UCSD-AML1 (cell line): ENCODE results near the gene LETM1.

Source experiments
- DNase-seq: peaks from one replicate; lab custom pipeline; 2025; ENCODE audit not compliant: unreplicated experiment; lab: John Stamatoyannopoulos, UW

The LETM1 gene

GRCh38 chr4:1766106-1767060, 89.6 kb downstream of the LETM1 start:
- DNase-seq = no peak

GRCh38 chr4:1765409-1766072, 90.4 kb downstream of the LETM1 start:
- DNase-seq = no peak

- DNase-seq = no peak
Observed at GRCh38 chr4:1764670-1765069, 91.3 kb downstream of the LETM1 start.

DNA sequence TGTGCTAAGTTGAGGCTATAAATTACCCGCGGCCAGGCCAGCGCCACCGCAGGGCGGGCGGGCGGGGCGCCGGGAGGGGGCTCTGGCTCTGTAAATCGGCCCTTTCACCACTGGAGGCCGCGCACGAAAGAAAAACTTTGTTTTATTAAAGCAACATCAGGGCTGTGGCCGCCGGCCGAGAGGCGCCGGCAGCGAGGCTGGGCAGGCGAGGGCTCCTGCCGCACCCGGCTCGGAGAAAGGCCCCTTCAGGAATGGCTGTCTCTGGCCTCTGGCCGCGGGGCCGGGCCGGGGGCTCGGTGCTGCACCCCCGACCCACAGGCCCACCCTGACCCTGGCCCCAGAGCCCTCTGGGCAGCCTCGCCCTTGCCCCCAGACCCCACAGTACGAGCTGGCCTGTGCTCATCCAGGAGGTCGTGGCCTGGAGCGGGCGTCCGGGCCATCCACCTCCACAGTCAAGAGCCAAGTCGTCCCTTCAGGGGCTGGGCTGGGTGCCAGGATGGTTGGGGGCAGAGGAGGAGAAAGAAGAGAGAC, 92.3 kb downstream of the LETM1 start:
- no peak for DNase-seq

DNA sequence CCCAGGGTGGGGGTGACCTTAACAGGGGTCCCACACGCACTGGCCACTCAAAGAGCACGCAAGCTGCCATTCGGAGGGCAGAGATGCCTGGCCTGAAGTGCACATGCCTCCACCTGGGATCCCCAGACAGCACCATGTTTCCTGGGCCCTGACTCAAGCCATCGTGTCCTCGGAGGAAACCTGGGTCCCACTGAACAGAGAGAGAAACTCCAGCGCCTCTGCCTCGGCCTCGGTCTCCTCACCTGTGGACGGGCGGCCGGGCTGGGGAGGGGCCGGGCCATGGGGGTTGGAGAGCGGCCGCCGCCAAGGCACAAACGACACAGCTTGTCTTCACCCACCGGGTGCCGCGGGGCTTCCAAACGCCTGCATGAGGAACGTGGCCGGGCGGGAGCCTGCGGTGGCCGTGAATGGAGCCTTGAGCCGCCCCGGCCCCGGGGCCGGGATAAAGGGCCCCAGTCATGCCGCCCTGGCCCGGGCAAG, 92.8 kb downstream of the LETM1 start:
- no peak for DNase-seq

DNA sequence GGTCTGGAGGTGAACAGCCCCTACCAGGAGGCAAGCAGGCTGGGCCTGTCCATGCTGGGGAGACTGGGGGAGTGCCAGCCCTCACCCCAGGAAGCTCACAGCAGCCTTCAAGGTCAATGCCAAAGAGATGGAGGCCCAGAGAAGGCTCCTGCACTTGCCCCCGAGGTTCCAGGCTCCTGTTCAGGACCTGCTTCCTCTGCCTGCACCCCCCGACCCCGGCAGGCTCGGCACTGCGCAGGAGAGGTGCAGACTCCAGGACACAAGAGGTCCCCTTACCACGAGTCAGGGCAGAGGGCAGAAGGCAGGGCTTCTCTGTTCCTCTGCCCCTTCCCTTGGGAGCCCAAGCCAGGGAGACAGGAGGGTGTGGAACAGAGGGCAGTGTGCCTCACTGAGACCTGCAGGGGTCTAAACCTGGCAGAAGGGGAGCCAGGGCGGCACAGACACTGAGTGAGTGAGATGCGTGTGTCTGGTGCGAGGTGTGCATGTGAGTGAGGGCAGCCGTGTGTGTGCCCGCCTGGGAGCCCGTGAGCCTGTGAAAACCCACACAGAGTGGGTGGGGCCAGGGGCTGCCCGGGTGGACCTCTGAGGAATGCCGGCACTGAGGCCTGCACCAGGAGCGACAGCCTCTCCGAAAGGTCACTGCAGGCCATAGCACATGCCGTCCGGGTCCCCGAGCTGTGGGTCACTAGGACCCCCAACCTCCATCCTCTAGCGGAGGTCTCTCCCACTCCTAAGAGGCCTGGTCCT, 93.5 kb downstream of the LETM1 start:
- DNase-seq = no peak
